SK-N-MC (cell line): ENCODE measurements around the gene PEX10.

Source experiments
- EZH2 ChIP-seq: fragments of 200-600 bp; sonication (generic); IDR thresholded peaks from one replicate; pipeline ENCODE4 v1.6.1; 2017; ENCODE audit warnings: antibody characterized with exemption
- FOXP2 ChIP-seq: optimal IDR thresholded peaks from 2 replicates; pipeline ENCODE3; 2011; ENCODE audit warnings: mild to moderate bottlenecking, moderate library complexity; ENCODE audit not compliant: insufficient read depth; ENCODE audit errors: extremely low read length, control extremely low read depth

DNA sequence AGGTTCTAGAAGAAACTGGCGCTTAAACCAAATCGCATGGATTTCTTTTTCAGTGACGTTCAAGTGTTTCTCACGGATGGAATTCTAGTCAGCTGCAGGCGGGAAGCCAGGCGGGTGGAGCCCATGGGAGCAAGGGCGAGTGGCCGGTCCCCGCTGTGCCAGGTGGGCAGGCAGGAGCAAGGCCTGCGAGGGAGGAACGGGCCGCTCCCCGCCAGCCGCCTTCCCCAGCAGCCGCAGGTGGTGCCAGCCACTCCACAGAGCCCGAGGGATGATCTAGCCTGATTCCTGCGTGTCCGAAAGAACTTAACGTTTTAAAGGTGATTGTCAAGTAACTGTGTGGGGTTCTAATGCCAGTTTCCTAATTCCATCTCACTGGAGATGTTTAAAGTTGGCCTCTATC is 9.1 kb downstream of the PEX10 start:
- TF ChIP-seq FOXP2 (no peak), EZH2 (no peak)
